Activated CD8-positive, alpha-beta memory T cell treated with anti-CD3 and anti-CD28 coated beads for 1 hour (primary cell): ENCODE results near the gene ST14.
"Not testable (repeated sequence)": the region's sequence is repeated elsewhere in the genome, so short reads cannot be mapped to it uniquely, and the experiment has no call there.

Experiments
- DNase-seq, 2 donors: peaks; one replicate each; pipeline ENCODE4 v3.0.0-alpha.2; 2020; ENCODE audit warnings: low read depth in 1 of 2; ENCODE audit errors: extremely low read depth in 1 of 2

The ST14 gene

GRCh38 chr11:130220311-130221035 is 60.9 kb downstream of the ST14 start:
- no peak for DNase-seq

- DNase-seq: no peak
These were observed 63.8 kb downstream of the ST14 start for GRCh38 chr11:130223291-130223971.

GRCh38 chr11:130227373-130227772 is 67.8 kb downstream of the ST14 start:
- DNase-seq: no peak

- not testable (repeated sequence) for DNase-seq
These were observed 73.9 kb downstream of the ST14 start for GRCh38 chr11:130233486-130233885.

GRCh38 chr11:130233888-130234287 is 74.3 kb downstream of the ST14 start:
- DNase-seq: not testable (repeated sequence)

- no peak for DNase-seq
These were observed 74.7 kb downstream of the ST14 start for GRCh38 chr11:130234315-130234714.

- no peak for DNase-seq
These were observed 77.9 kb downstream of the ST14 start for GRCh38 chr11:130237282-130238006.

- DNase-seq: no peak
These were observed 82.1 kb downstream of the ST14 start for GRCh38 chr11:130241713-130242112.

- no peak for DNase-seq
These were observed 84.2 kb downstream of the ST14 start for GRCh38 chr11:130243816-130244215.

- DNase-seq: no peak
These were observed 85.3 kb downstream of the ST14 start for GRCh38 chr11:130244848-130245247.

GRCh38 chr11:130245375-130245774 is 85.8 kb downstream of the ST14 start:
- not testable (repeated sequence) for DNase-seq

GRCh38 chr11:130246270-130246669 is 86.7 kb downstream of the ST14 start:
- DNase-seq: no peak

- DNase-seq: no peak
These were observed 87.2 kb downstream of the ST14 start for GRCh38 chr11:130246738-130247137.

- DNase-seq: no peak
These were observed 87.7 kb downstream of the ST14 start for GRCh38 chr11:130247319-130247718.

- DNase-seq: no peak
These were observed 89.8 kb downstream of the ST14 start for GRCh38 chr11:130249371-130249770.

- DNase-seq: not testable (repeated sequence)
These were observed 90.3 kb downstream of the ST14 start for GRCh38 chr11:130249929-130250328.

GRCh38 chr11:130251763-130252162 is 92.2 kb downstream of the ST14 start:
- not testable (repeated sequence) for DNase-seq
